ENCODE results near the gene GTF3C6. TPM values are rescaled to one million over a fixed set of nuclear protein-coding genes. Genes with fewer than 3 reads are reported as not detected.

Gene GTF3C6, protein sequence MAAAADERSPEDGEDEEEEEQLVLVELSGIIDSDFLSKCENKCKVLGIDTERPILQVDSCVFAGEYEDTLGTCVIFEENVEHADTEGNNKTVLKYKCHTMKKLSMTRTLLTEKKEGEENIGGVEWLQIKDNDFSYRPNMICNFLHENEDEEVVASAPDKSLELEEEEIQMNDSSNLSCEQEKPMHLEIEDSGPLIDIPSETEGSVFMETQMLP
- polyA plus RNA-seq (77.8 and 96.2 TPM in 2 replicates), polyA minus RNA-seq (44.1 and 55.3 TPM in 2 replicates)

- H3K79me2 ChIP-seq (replicated peaks; ENCODE audit: insufficient read depth, low read length) = peaks cover 7% of the 10 kb centered on the region
- no peaks in the 10 kb centered on the region for H3F3A ChIP-seq (ENCODE audit: insufficient read depth, low read length, poor library complexity, severe bottlenecking)
- TF ChIP-seq EP300 (conservative IDR thresholded peaks at IDR 0.05; ENCODE audit: poor library complexity, severe bottlenecking) = peak; percentile 34
- TF ChIP-seq RAD21 (conservative IDR thresholded peaks at IDR 0.05) = no peak
- peak; percentile 96 for TF ChIP-seq TAF1 (IDR thresholded peaks at IDR 0.05; ENCODE audit: low read depth)
- TF ChIP-seq, protein P1, sequence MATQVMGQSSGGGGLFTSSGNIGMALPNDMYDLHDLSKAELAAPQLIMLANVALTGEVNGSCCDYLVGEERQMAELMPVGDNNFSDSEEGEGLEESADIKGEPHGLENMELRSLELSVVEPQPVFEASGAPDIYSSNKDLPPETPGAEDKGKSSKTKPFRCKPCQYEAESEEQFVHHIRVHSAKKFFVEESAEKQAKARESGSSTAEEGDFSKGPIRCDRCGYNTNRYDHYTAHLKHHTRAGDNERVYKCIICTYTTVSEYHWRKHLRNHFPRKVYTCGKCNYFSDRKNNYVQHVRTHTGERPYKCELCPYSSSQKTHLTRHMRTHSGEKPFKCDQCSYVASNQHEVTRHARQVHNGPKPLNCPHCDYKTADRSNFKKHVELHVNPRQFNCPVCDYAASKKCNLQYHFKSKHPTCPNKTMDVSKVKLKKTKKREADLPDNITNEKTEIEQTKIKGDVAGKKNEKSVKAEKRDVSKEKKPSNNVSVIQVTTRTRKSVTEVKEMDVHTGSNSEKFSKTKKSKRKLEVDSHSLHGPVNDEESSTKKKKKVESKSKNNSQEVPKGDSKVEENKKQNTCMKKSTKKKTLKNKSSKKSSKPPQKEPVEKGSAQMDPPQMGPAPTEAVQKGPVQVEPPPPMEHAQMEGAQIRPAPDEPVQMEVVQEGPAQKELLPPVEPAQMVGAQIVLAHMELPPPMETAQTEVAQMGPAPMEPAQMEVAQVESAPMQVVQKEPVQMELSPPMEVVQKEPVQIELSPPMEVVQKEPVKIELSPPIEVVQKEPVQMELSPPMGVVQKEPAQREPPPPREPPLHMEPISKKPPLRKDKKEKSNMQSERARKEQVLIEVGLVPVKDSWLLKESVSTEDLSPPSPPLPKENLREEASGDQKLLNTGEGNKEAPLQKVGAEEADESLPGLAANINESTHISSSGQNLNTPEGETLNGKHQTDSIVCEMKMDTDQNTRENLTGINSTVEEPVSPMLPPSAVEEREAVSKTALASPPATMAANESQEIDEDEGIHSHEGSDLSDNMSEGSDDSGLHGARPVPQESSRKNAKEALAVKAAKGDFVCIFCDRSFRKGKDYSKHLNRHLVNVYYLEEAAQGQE (IDR thresholded peaks at IDR 0.05; ENCODE audit: borderline replicate concordance) = peak; percentile 79
- peak; percentile 43 for TF ChIP-seq SMC3 (conservative IDR thresholded peaks at IDR 0.05; ENCODE audit: poor library complexity)
- no peak for TF ChIP-seq CTCF (IDR thresholded peaks at IDR 0.05; ENCODE audit: poor library complexity, severe bottlenecking)
- TF ChIP-seq MXI1 (conservative IDR thresholded peaks at IDR 0.05; ENCODE audit: poor library complexity, severe bottlenecking) = peak; percentile 98
- no peak for TF ChIP-seq EZH2 (IDR thresholded peaks at IDR 0.05; ENCODE audit: borderline replicate concordance, insufficient read depth, low read length, poor library complexity, severe bottlenecking)
- TF ChIP-seq POLR2AphosphoS5 (IDR thresholded peaks at IDR 0.05) = peak; percentile 70
- H3K9me3 ChIP-seq (ENCODE audit: low read length) = no peaks in the 10 kb centered on the region
- no peaks in the 10 kb centered on the region for H3K27me3 ChIP-seq (ENCODE audit: insufficient read depth, low read depth, low read length)
- peak within 1 kb of the TSS; percentile 94 for H2AFZ ChIP-seq (ENCODE audit: low read depth, low read length)
- peak within 1 kb of the TSS; percentile 88 for H3K27ac ChIP-seq (ENCODE audit: low read length)
- H3K36me3 ChIP-seq (ENCODE audit: insufficient read depth, low read length) = no peaks in the 10 kb centered on the region
- no peaks in the 10 kb centered on the region for H4K20me1 ChIP-seq (ENCODE audit: insufficient read depth)
- H3K9ac ChIP-seq (ENCODE audit: low read length) = peak within 1 kb of the TSS; percentile 92
- H3K4me2 ChIP-seq (ENCODE audit: low read length) = peak within 1 kb of the TSS; percentile 85
- H3K9me2 ChIP-seq (ENCODE audit: insufficient read depth, low read length) = no peaks in the 10 kb centered on the region
- peak within 1 kb of the TSS; percentile 92 for H3K4me3 ChIP-seq (ENCODE audit: low read length)
These were observed at the start of gene GTF3C6 for GRCh38 chr6:110958329-110959192. GTF3C6 (plus strand) TSS chr6:110958706; CDS start chr6:110958770, 64 bp downstream.

DNA sequence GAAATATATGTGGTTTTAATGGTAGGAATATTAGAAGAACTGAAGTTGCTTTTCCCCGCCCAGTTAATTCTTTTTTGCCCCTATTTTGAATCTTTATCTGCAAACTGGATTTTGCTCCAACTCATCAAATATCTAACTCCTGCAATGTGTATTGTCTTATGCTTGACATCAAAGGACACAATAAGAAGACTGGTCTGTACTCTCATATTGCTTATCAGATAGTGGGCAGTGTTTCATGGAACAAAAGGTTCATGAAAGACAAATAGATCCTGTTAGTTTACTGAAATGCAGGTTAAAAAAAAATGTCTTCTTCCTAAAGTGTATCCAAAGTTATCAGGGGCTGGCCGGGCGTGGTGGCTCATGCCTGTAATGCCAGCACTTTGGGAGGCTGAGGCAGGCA is 27.7 kb upstream of the GTF3C6 start:
- Histone ChIP-seq H2AFZ (ENCODE audit: low read depth, low read length) (no peak overlapping the region), H4K20me1 (ENCODE audit: insufficient read depth) (no peaks in the 10 kb centered on the region), H3K9ac (ENCODE audit: low read length) (no peak overlapping the region), H3K4me3 (ENCODE audit: low read length) (no peak overlapping the region), H3K9me3 (ENCODE audit: low read length) (no peaks in the 10 kb centered on the region), H3K27me3 (ENCODE audit: insufficient read depth, low read depth, low read length) (no peaks in the 10 kb centered on the region), H3K36me3 (ENCODE audit: insufficient read depth, low read length) (no peaks in the 10 kb centered on the region), H3K4me2 (ENCODE audit: low read length) (no peak overlapping the region), H3K9me2 (ENCODE audit: insufficient read depth, low read length) (no peaks in the 10 kb centered on the region), H3K79me2 (replicated peaks; ENCODE audit: insufficient read depth, low read length) (no peaks in the 10 kb centered on the region), H3K27ac (ENCODE audit: low read length) (no peak overlapping the region), H3F3A (ENCODE audit: insufficient read depth, low read length, poor library complexity, severe bottlenecking) (no peaks in the 10 kb centered on the region)
- TF ChIP-seq EZH2 (IDR thresholded peaks at IDR 0.05; ENCODE audit: borderline replicate concordance, insufficient read depth, low read length, poor library complexity, severe bottlenecking) (no peak), POLR2AphosphoS5 (IDR thresholded peaks at IDR 0.05) (no peak), EP300 (conservative IDR thresholded peaks at IDR 0.05; ENCODE audit: poor library complexity, severe bottlenecking) (no peak), CTCF (IDR thresholded peaks at IDR 0.05; ENCODE audit: poor library complexity, severe bottlenecking) (no peak), MXI1 (conservative IDR thresholded peaks at IDR 0.05; ENCODE audit: poor library complexity, severe bottlenecking) (no peak), SMC3 (conservative IDR thresholded peaks at IDR 0.05; ENCODE audit: poor library complexity) (no peak), RAD21 (conservative IDR thresholded peaks at IDR 0.05) (no peak), TAF1 (IDR thresholded peaks at IDR 0.05; ENCODE audit: low read depth) (no peak)
- TF ChIP-seq, protein P1 (IDR thresholded peaks at IDR 0.05; ENCODE audit: borderline replicate concordance) = no peak

Data from neural cell (in vitro differentiated cells).